ENCODE measurements around the gene BMAL1.

BMAL1 gene

DNA sequence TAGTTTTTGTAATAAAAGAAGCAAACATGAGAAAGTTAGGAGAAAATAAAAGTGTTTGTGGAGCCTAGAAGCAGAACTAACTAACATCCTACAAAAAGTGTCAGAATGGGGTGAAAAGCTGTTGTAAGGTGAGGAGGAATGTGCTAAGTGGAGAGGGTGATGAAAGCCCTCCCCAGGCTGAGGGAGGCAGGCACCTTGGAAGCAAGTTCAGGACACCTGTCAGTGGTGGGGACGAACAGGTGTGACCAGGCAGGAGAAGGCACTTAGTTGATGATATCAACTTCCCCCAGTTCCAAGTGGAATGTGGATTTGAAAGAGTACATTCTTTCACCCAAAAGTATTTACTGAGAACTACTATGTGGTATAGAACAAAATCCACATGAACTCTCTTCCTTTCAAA lies 18.7 kb upstream of the BMAL1 start:
- H3K4me3 ChIP-seq = no peak overlapping the region
- no peaks in the 10 kb centered on the region for H3K9me3 ChIP-seq (ENCODE audit: low read depth, low read length)
- TF ChIP-seq POLR2AphosphoS5 (IDR thresholded peaks at IDR 0.05; ENCODE audit: borderline replicate concordance, low read depth, low read length) (no peak), EZH2 (IDR thresholded peaks at IDR 0.05) (no peak), FOXP2 (optimal IDR thresholded peaks at IDR 0.05; ENCODE audit: control extremely low read depth, extremely low read length, insufficient read depth) (no peak)
- H3K27ac ChIP-seq = no peak overlapping the region
- no peak overlapping the region for H3K9ac ChIP-seq (ENCODE audit: insufficient read length)
- DNase-seq (ENCODE audit: low read depth, low spot score) = no peak
- H3K36me3 ChIP-seq (ENCODE audit: insufficient read depth, low read length) = no peaks in the 10 kb centered on the region

DNA sequence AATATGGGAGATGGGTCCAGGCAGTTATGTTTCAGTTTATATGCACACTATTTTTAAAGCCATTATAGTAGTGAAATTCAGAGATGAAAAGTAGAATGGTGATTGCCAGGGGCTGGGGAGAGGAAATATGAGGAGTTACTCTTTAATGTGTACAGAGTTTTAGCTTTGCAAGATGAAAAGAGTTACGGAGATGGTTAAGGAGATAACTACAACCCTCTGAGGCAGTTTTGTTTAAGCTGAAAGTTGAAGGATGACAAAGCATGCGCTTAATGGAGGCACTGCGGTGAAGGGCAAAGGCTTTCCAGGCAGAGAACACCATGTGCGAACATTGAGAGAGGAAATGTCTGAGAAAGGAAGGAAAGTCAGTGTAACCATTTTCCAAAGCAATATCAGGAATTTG lies 18.2 kb upstream of the BMAL1 start:
- TF ChIP-seq FOXP2 (optimal IDR thresholded peaks at IDR 0.05; ENCODE audit: control extremely low read depth, extremely low read length, insufficient read depth) (no peak), POLR2AphosphoS5 (IDR thresholded peaks at IDR 0.05; ENCODE audit: borderline replicate concordance, low read depth, low read length) (no peak), EZH2 (IDR thresholded peaks at IDR 0.05) (no peak)
- Histone ChIP-seq H3K4me3 (no peak overlapping the region), H3K27ac (no peak overlapping the region)

DNA sequence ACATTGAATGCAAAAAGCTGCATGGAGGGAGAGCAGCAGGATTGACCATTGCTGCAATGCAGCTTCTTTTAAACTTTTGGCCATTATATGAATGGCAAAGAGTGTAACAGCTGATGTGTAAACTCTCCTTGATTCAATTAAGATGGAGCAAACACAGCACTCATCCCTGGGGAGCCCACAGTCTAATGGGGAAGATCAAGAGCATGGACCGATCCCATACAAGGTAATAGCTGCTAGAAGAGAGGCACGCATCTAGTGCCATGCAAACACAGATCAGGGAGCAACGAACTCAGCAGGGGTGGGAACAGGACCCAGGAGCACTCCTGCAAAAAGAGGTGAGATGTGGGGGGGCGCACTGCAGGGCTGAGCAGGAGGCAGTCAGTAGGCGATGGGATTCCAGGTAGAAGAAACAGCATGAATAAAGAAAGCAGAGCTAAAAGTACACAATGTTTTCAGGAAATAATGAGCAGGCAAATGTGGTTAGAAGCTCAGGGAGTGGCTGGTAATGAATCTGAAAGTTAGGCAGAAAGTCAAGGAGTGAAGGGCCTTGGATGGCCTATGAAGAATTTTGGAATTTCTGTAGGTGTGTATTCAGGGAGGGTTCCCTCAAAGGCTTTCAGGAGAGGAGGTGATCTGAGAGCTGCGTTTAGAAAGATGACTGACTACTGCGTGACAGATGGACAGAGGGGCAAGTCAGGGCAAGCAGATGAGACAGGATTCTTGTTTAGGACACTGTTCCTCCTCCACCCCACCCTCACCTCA lies 17.2 kb upstream of the BMAL1 start:
- no peak overlapping the region for H3K27ac ChIP-seq
- no peaks in the 10 kb centered on the region for H3K9me3 ChIP-seq (ENCODE audit: low read depth, low read length)
- no peak overlapping the region for H3K4me3 ChIP-seq
- H3K36me3 ChIP-seq (ENCODE audit: insufficient read depth, low read length) = no peaks in the 10 kb centered on the region
- DNase-seq (ENCODE audit: low read depth, low spot score) = no peak
- TF ChIP-seq FOXP2 (optimal IDR thresholded peaks at IDR 0.05; ENCODE audit: control extremely low read depth, extremely low read length, insufficient read depth) (no peak), EZH2 (IDR thresholded peaks at IDR 0.05) (no peak), POLR2AphosphoS5 (IDR thresholded peaks at IDR 0.05; ENCODE audit: borderline replicate concordance, low read depth, low read length) (no peak)
- no peak overlapping the region for H3K9ac ChIP-seq (ENCODE audit: insufficient read length)

More for the DNA sequence above, 18.2 kb upstream of the BMAL1 start:
- H3K9ac ChIP-seq (ENCODE audit: insufficient read length) = no peak overlapping the region
- no peaks in the 10 kb centered on the region for H3K36me3 ChIP-seq (ENCODE audit: insufficient read depth, low read length)
- DNase-seq (ENCODE audit: low read depth, low spot score) = no peak
- no peaks in the 10 kb centered on the region for H3K9me3 ChIP-seq (ENCODE audit: low read depth, low read length)

DNA sequence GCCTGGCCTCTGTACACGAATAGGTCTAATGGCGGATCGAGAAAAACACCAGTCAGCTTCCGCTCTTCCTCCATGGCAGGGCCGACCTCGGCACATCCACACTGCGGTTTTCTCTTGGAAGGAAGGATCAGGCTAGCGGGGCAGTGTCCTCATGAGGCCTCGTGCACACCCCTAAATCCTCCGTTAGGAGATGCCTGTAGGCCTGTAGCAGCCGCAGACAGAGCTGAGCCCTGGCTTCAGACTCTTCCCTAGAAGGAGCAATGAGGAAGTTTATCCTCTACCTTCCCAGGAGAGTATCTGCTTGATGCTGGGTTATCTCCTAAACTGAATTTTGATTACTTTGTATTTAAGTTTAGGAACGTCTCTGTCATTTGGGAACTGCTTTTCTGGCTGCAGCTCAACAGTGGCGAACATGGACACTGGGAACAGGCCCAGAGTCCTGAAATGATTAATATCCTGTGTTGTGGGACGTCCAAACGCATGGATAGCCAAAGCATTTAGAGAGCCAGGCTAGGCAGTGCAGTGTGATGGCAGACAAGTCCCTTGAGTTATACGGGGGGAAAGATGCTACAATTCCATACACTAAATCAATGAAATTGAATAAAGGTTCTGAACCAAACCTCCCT lies 16.5 kb upstream of the BMAL1 start:
- H3K9me3 ChIP-seq (ENCODE audit: low read depth, low read length) = no peaks in the 10 kb centered on the region
- H3K27ac ChIP-seq = no peak overlapping the region

DNA sequence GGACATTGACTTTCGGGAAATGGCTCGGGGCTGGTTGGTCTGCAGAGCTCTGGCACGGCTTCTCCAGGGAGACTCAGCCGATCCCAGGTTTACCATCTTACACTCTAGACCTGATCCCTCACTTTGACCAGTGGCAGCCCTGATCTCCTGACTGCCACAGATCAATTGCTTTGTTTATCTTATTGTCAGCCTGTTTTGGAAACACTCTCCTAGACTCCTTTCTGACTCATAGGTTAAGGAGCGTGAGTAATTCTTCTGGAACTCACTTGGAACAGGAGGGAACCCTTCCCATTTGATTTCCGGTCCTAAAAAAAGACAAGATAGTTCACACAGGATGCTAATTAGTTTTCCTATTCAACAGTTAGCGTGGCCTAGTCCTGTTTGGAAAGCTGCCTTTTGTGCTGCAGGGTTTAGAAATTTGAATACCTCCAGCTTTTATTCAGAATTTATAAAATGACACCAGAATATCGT lies 16.0 kb upstream of the BMAL1 start:
- Histone ChIP-seq H3K9me3 (ENCODE audit: low read depth, low read length) (no peaks in the 10 kb centered on the region), H3K9ac (ENCODE audit: insufficient read length) (no peak overlapping the region), H3K27ac (no peak overlapping the region), H3K36me3 (ENCODE audit: insufficient read depth, low read length) (no peaks in the 10 kb centered on the region), H3K4me3 (no peak overlapping the region)
- no peak for DNase-seq (ENCODE audit: low read depth, low spot score)
- TF ChIP-seq EZH2 (IDR thresholded peaks at IDR 0.05) = no peak
- no peak for TF ChIP-seq POLR2AphosphoS5 (IDR thresholded peaks at IDR 0.05; ENCODE audit: borderline replicate concordance, low read depth, low read length)
- TF ChIP-seq FOXP2 (optimal IDR thresholded peaks at IDR 0.05; ENCODE audit: control extremely low read depth, extremely low read length, insufficient read depth) = no peak

More for the DNA sequence above, 16.5 kb upstream of the BMAL1 start:
- Histone ChIP-seq H3K4me3 (no peak overlapping the region), H3K36me3 (ENCODE audit: insufficient read depth, low read length) (no peaks in the 10 kb centered on the region), H3K9ac (ENCODE audit: insufficient read length) (no peak overlapping the region)
- no peak for TF ChIP-seq POLR2AphosphoS5 (IDR thresholded peaks at IDR 0.05; ENCODE audit: borderline replicate concordance, low read depth, low read length)
- TF ChIP-seq FOXP2 (optimal IDR thresholded peaks at IDR 0.05; ENCODE audit: control extremely low read depth, extremely low read length, insufficient read depth) = no peak
- TF ChIP-seq EZH2 (IDR thresholded peaks at IDR 0.05) = no peak
- no peak for DNase-seq (ENCODE audit: low read depth, low spot score)

DNA sequence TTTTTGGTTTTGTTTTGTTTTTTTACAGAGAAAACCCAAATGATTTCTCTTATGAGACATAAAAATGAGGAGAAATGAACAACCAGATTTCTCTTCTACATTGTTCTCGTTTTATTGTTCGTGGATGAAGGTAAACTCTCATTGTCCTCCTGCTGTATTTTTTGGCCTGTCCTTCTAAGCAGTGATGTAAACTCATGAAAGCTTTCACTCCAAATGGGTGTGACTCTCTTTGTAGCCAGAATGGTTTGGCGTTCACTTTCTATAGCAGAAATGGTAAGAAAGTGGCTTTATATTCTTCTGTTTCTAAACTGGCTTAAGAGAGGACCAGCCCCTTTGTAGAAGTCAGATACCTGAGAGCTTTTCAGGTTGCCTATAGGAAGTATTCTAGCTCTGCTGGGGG lies 15.5 kb upstream of the BMAL1 start:
- H3K4me3 ChIP-seq = no peak overlapping the region
- TF ChIP-seq POLR2AphosphoS5 (IDR thresholded peaks at IDR 0.05; ENCODE audit: borderline replicate concordance, low read depth, low read length) = no peak
- TF ChIP-seq EZH2 (IDR thresholded peaks at IDR 0.05) = no peak
- TF ChIP-seq FOXP2 (optimal IDR thresholded peaks at IDR 0.05; ENCODE audit: control extremely low read depth, extremely low read length, insufficient read depth) = no peak
- H3K9me3 ChIP-seq (ENCODE audit: low read depth, low read length) = no peaks in the 10 kb centered on the region
- H3K9ac ChIP-seq (ENCODE audit: insufficient read length) = no peak overlapping the region
- no peak for DNase-seq (ENCODE audit: low read depth, low spot score)
- no peaks in the 10 kb centered on the region for H3K36me3 ChIP-seq (ENCODE audit: insufficient read depth, low read length)
- no peak overlapping the region for H3K27ac ChIP-seq

DNA sequence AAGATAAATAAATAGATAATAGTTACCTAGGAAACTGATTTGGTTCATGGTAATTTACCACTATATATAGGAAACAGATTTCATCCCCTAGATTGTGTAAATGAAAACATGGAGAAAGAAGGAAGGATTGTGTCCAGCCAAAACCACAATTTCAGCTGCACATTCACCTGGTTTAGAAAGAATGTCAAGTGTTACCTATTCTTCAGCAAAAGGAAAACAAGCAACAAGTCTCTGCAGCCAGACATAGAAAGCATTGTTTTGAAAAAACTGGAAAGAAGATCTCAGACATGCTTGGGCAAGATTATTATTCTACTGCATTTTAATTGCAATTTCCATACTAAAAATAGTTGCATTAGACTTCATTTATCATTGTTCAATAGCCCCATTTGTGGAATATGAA lies 8.8 kb upstream of the BMAL1 start:
- no peaks in the 10 kb centered on the region for H3K9me3 ChIP-seq (ENCODE audit: low read depth, low read length)
- H3K9ac ChIP-seq (ENCODE audit: insufficient read length) = no peak overlapping the region
- no peak for TF ChIP-seq FOXP2 (optimal IDR thresholded peaks at IDR 0.05; ENCODE audit: control extremely low read depth, extremely low read length, insufficient read depth)
- TF ChIP-seq EZH2 (IDR thresholded peaks at IDR 0.05) = no peak
- no peak for TF ChIP-seq POLR2AphosphoS5 (IDR thresholded peaks at IDR 0.05; ENCODE audit: borderline replicate concordance, low read depth, low read length)
- no peak for DNase-seq (ENCODE audit: low read depth, low spot score)
- no peaks in the 10 kb centered on the region for H3K36me3 ChIP-seq (ENCODE audit: insufficient read depth, low read length)
- no peak overlapping the region for H3K27ac ChIP-seq
- no peak overlapping the region for H3K4me3 ChIP-seq

DNA sequence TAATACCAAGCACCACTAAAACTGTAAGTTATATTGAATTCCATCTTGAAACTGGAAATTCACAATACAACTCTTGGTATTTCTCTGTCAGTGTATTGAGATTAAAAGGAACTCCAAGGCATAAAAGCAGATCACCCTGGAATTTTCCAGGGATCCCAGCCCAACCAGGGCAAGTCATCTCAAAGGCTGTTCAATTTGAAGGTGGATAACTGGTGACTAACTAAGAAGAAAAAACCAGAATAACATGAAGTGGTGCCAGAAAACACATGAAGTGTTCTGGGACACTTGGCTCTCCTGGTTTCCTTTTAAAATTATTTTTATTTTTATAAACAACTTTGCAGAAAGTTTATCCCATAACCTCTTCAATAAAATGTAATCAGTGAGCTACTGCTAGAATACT lies 7.8 kb upstream of the BMAL1 start:
- Histone ChIP-seq H3K9me3 (ENCODE audit: low read depth, low read length) (no peaks in the 10 kb centered on the region), H3K9ac (ENCODE audit: insufficient read length) (no peak overlapping the region), H3K36me3 (ENCODE audit: insufficient read depth, low read length) (no peaks in the 10 kb centered on the region), H3K4me3 (no peak overlapping the region), H3K27ac (no peak overlapping the region)
- TF ChIP-seq POLR2AphosphoS5 (IDR thresholded peaks at IDR 0.05; ENCODE audit: borderline replicate concordance, low read depth, low read length) (no peak), FOXP2 (optimal IDR thresholded peaks at IDR 0.05; ENCODE audit: control extremely low read depth, extremely low read length, insufficient read depth) (no peak), EZH2 (IDR thresholded peaks at IDR 0.05) (no peak)
- DNase-seq (ENCODE audit: low read depth, low spot score) = no peak
